CD14-positive monocyte (primary cell): Measurements from ENCODE around the gene CHST2. TPM values are rescaled to one million over a fixed set of nuclear protein-coding genes. Genes with fewer than 3 reads are reported as not detected.

Source experiments
- DNase-seq, 3 donors: peaks; one replicate each; pipeline ENCODE4 v3.0.0-alpha.2; 2011 to 2022
- H2AFZ ChIP-seq: 2 replicates; pipeline ENCODE4 v1.6.0; 2012; ENCODE audit warnings: mild to moderate bottlenecking, low read depth, low read length, inconsistent platforms; ENCODE audit not compliant: insufficient read depth, poor library complexity, severe bottlenecking
- H3K27ac ChIP-seq, 2 donors: 1 replicate in 1 of 2; 2 replicates in 1 of 2; pipeline ENCODE4 v1.5.1; 2012 to 2013; ENCODE audit warnings: low read length in 2 of 2, control low read depth in 1 of 2, inconsistent platforms in 1 of 2, low read depth in 1 of 2, mild to moderate bottlenecking in 1 of 2
- H3K27me3 ChIP-seq, 2 donors: one replicate each; pipeline versions ENCODE4 v1.6.0 to v1.6.1; 2011 to 2013; ENCODE audit warnings: low read length in 2 of 2; ENCODE audit not compliant: control insufficient read depth in 2 of 2, insufficient read depth in 2 of 2
- H3K36me3 ChIP-seq, 2 donors: replicated peaks in 1 of 2; 1 replicate in 1 of 2; 2 replicates in 1 of 2; pipeline versions ENCODE4 v1.5.1 to v1.6.1; 2012 to 2013; ENCODE audit warnings: low read length in 2 of 2, control low read depth in 1 of 2, inconsistent platforms in 1 of 2, mild to moderate bottlenecking in 1 of 2; ENCODE audit not compliant: insufficient read depth in 2 of 2, control insufficient read depth in 1 of 2
- H3K4me1 ChIP-seq, 2 donors: 1 replicate in 1 of 2; 2 replicates in 1 of 2; pipeline versions ENCODE4 v1.5.1 to v1.6.1; 2012 to 2013; ENCODE audit warnings: low read length in 2 of 2, control low read depth in 1 of 2, inconsistent platforms in 1 of 2, mild to moderate bottlenecking in 1 of 2, moderate library complexity in 1 of 2; ENCODE audit not compliant: insufficient read depth in 2 of 2, control insufficient read depth in 1 of 2
- H3K4me2 ChIP-seq: replicated peaks from 2 replicates; pipeline ENCODE3; 2012; ENCODE audit warnings: low read length, moderate library complexity, mild to moderate bottlenecking; ENCODE audit not compliant: poor library complexity, severe bottlenecking; ENCODE audit errors: extremely low read depth
- H3K4me3 ChIP-seq, 3 experiments: fragments of 200-600 bp in 1 of 3; sonication (generic) in 1 of 3; replicated peaks in 1 of 3; 1 replicate in 2 of 3; 2 replicates in 1 of 3; pipeline ENCODE4 v1.5.1; 2011 to 2013; ENCODE audit warnings: low read length in 3 of 3, mild to moderate bottlenecking in 3 of 3, control low read depth in 2 of 3, low read depth in 2 of 3, inconsistent platforms in 1 of 3, moderate library complexity in 1 of 3
- H3K79me2 ChIP-seq: 2 replicates; pipeline ENCODE4 v1.6.0; 2012; ENCODE audit warnings: mild to moderate bottlenecking, control low read depth, inconsistent platforms, low read length, moderate library complexity; ENCODE audit not compliant: insufficient read depth
- H3K9ac ChIP-seq: 2 replicates; pipeline ENCODE4 v1.6.0; 2017; ENCODE audit warnings: low read length, mild to moderate bottlenecking; ENCODE audit not compliant: insufficient read depth, poor library complexity, severe bottlenecking
- H3K9me3 ChIP-seq, 2 donors: replicated peaks in 1 of 2; 1 replicate in 1 of 2; 2 replicates in 1 of 2; pipeline versions ENCODE4 v1.5.1 to v1.6.1; 2012 to 2013; ENCODE audit warnings: low read length in 2 of 2, control low read depth in 1 of 2; ENCODE audit not compliant: control insufficient read depth in 1 of 2, insufficient read depth in 1 of 2
- H4K20me1 ChIP-seq: 2 replicates; pipeline ENCODE4 v1.6.0; 2012; ENCODE audit warnings: mild to moderate bottlenecking, low read length, control low read depth, moderate library complexity; ENCODE audit not compliant: insufficient read depth
- H3K27ac Mint-ChIP-seq, 7 donors: one replicate each; pipeline ENCODE4 v1.8.0; 2020; ENCODE audit warnings: mild to moderate bottlenecking in 7 of 7, mixed read lengths in 7 of 7, moderate library complexity in 6 of 7, inconsistent platforms in 2 of 7
- H3K27me3 Mint-ChIP-seq, 3 donors: one replicate each; pipeline ENCODE4 v1.8.0; 2021 to 2022; ENCODE audit warnings: low read depth in 3 of 3, mild to moderate bottlenecking in 3 of 3, mixed read lengths in 3 of 3, moderate library complexity in 3 of 3, inconsistent platforms in 1 of 3
- H3K36me3 Mint-ChIP-seq, 2 donors: one replicate each; pipeline ENCODE4 v1.8.0; 2020; ENCODE audit warnings: mixed read lengths in 2 of 2, inconsistent platforms in 1 of 2, mild to moderate bottlenecking in 1 of 2
- H3K4me1 Mint-ChIP-seq: one replicate; pipeline ENCODE4 v1.8.0; 2020; ENCODE audit warnings: mild to moderate bottlenecking, mixed read lengths
- H3K4me3 Mint-ChIP-seq, 2 donors: one replicate each; pipeline ENCODE4 v1.8.0; 2020; ENCODE audit warnings: mild to moderate bottlenecking in 2 of 2, mixed read lengths in 2 of 2, moderate library complexity in 1 of 2
- H3K9me3 Mint-ChIP-seq, 7 donors: one replicate each; pipeline ENCODE4 v1.8.0; 2020 to 2022; ENCODE audit warnings: mixed read lengths in 7 of 7, mild to moderate bottlenecking in 6 of 7, moderate library complexity in 6 of 7, inconsistent platforms in 2 of 7
- WGBS: methylation state at CpG from one replicate; pipeline ENCODE4 v1.1.5; 2013; ENCODE audit warnings: missing lambda C conversion rate; ENCODE audit not compliant: insufficient coverage; 5-methylcytosine and 5-hydroxymethylcytosine counted together
- intact Hi-C, 2 donors: fragments of 100-400 bp; cut with micrococcal nuclease; formaldehyde crosslinking; loops; one replicate each; pipeline versions ENCODE4 v1.15.0 to v1.15.1; 2023
- polyA plus RNA-seq, 3 donors: library from polyadenylated mRNA; depleted of rRNA in 1 of 3; unstranded in 2 of 3; stranded (reverse) in 1 of 3; fragments of 300-500 nt in 2 of 3; fragments of >200 nt in 1 of 3; fragmentation: Illumina TruSeq in 2 of 3; gene quantifications; 1 replicate in 2 of 3; 2 replicates in 1 of 3; pipeline ENCODE4 v1.2.3, GENCODE V29; 2012 to 2021
- TF ChIP-seq, protein P1 (sequence below): fragments of 200-600 bp; IDR thresholded peaks from one replicate; pipeline ENCODE4 v1.8.0; 2022; ENCODE audit warnings: antibody characterized with exemption, mild to moderate bottlenecking

Gene CHST2
- polyA plus RNA-seq, 3 donors = 6.1 to 18.0 (median 9.6) TPM

DNA sequence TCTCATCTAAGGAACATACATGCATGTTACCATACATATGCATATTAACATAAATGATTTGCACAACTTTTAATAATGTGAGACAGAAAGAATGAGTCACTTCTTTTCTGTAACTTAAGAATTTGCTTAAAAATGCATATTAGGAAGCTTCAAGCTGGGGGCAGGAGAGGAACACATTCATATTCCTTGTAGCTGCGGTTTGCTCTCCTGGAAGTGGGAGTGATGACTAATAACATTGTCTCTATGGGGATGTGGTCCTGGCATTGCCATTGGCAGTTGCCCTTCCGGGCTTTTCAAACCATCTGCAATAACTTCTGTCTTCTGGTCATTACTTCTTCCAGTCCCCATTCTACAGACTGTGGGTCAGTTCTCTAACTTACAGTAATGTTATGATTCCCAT lies 15.6 kb downstream of the CHST2 start:
- no peaks in the 10 kb centered on the region for H3K9me3 ChIP-seq
- intact Hi-C loops = no loop called here
- peaks cover 6 to 9% of the 10 kb centered on the region in 2 donors for H3K36me3 Mint-ChIP-seq
- no peak overlapping the region for H2AFZ ChIP-seq
- peak overlapping the region; percentile 73 to 93 (median 83) for H3K27ac Mint-ChIP-seq
- H3K4me3 ChIP-seq = peak overlapping the region in 1 of 3 experiments; percentile 17
- H3K27me3 ChIP-seq = no peaks in the 10 kb centered on the region
- peak overlapping the region in 1 of 2 donors; percentile 43 for H3K4me3 Mint-ChIP-seq
- H3K4me1 ChIP-seq = peaks cover 24 to 32% of the 10 kb centered on the region in 2 donors
- H3K4me2 ChIP-seq = peak overlapping the region; percentile 45
- H3K27me3 Mint-ChIP-seq = no peaks in the 10 kb centered on the region
- no peaks in the 10 kb centered on the region for H4K20me1 ChIP-seq
- H3K9me3 Mint-ChIP-seq = no peaks in the 10 kb centered on the region
- WGBS = 0% methylated on average over 1 of the region's 2 CpGs
- no peak overlapping the region for H3K9ac ChIP-seq
- H3K4me1 Mint-ChIP-seq = peaks cover 35% of the 10 kb centered on the region
- H3K79me2 ChIP-seq = no peaks in the 10 kb centered on the region
- TF ChIP-seq, protein P1, sequence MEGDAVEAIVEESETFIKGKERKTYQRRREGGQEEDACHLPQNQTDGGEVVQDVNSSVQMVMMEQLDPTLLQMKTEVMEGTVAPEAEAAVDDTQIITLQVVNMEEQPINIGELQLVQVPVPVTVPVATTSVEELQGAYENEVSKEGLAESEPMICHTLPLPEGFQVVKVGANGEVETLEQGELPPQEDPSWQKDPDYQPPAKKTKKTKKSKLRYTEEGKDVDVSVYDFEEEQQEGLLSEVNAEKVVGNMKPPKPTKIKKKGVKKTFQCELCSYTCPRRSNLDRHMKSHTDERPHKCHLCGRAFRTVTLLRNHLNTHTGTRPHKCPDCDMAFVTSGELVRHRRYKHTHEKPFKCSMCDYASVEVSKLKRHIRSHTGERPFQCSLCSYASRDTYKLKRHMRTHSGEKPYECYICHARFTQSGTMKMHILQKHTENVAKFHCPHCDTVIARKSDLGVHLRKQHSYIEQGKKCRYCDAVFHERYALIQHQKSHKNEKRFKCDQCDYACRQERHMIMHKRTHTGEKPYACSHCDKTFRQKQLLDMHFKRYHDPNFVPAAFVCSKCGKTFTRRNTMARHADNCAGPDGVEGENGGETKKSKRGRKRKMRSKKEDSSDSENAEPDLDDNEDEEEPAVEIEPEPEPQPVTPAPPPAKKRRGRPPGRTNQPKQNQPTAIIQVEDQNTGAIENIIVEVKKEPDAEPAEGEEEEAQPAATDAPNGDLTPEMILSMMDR = no peak
- H3K36me3 ChIP-seq = no peaks in the 10 kb centered on the region
- H3K27ac ChIP-seq = peak overlapping the region in 1 of 2 donors; percentile 63
- peak; percentile 85 to 97 (median 97) for DNase-seq

DNA sequence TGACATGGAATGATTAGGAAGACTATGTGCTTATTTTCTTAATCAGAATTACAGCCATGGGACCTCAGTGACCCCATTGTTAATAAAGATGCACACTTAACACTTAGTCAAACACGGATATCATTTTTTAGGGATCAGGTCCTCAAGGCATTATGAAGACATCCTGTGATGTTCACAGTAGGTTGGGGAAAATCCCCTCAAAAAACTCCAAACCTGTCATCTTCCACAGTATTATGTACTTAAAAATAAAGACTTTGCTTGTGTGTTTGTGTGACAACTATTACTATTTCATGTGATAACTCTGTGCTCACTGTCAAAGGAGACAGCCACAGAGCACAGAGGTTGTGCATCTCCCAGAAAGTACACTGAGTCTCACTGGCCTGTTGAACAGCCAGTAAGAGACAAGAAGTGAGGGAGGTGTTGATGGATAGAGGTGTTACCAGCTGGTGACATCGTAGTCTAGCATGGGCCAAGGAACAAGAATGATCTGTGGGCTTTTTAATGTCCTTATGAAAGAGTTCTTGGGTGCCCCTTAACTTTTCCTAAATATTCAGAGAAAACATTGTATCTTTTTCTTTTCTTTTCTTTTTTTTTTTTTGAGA lies 18.0 kb downstream of the CHST2 start:
- H3K79me2 ChIP-seq = no peaks in the 10 kb centered on the region
- H3K9me3 Mint-ChIP-seq = no peaks in the 10 kb centered on the region
- H3K27ac Mint-ChIP-seq = no peak overlapping the region
- WGBS = no CpG with 5 or more reads among the region's 2 CpGs
- H4K20me1 ChIP-seq = no peaks in the 10 kb centered on the region
- DNase-seq = no peak
- no peak overlapping the region for H2AFZ ChIP-seq
- TF ChIP-seq, protein P1 = no peak
- H3K4me3 ChIP-seq = no peak overlapping the region
- H3K4me1 ChIP-seq = peaks cover 24 to 32% of the 10 kb centered on the region in 2 donors
- H3K27me3 ChIP-seq = no peaks in the 10 kb centered on the region
- H3K9me3 ChIP-seq = no peaks in the 10 kb centered on the region
- intact Hi-C loops = no loop called here
- no peak overlapping the region for H3K27ac ChIP-seq
- H3K4me1 Mint-ChIP-seq = peaks cover 35% of the 10 kb centered on the region
- H3K36me3 ChIP-seq = no peaks in the 10 kb centered on the region
- H3K4me3 Mint-ChIP-seq = no peak overlapping the region
- no peaks in the 10 kb centered on the region for H3K27me3 Mint-ChIP-seq
- H3K4me2 ChIP-seq = no peak overlapping the region
- no peak overlapping the region for H3K9ac ChIP-seq
- H3K36me3 Mint-ChIP-seq = peaks cover 1 to 2% of the 10 kb centered on the region in 2 donors
